HG02938 (cell line): ENCODE results near the gene CEACAM19.
"Not testable (repeated sequence)": the region's sequence is repeated elsewhere in the genome, so short reads cannot be mapped to it uniquely, and the experiment has no call there.

Source experiments
- ATAC-seq: cut with Tn5 transposase; IDR thresholded peaks from one replicate; pipeline ENCODE4 v1.9.1; 2021; ENCODE audit warnings: mild to moderate bottlenecking, moderate library complexity; ENCODE audit not compliant: unreplicated experiment

CEACAM19 gene

DNA sequence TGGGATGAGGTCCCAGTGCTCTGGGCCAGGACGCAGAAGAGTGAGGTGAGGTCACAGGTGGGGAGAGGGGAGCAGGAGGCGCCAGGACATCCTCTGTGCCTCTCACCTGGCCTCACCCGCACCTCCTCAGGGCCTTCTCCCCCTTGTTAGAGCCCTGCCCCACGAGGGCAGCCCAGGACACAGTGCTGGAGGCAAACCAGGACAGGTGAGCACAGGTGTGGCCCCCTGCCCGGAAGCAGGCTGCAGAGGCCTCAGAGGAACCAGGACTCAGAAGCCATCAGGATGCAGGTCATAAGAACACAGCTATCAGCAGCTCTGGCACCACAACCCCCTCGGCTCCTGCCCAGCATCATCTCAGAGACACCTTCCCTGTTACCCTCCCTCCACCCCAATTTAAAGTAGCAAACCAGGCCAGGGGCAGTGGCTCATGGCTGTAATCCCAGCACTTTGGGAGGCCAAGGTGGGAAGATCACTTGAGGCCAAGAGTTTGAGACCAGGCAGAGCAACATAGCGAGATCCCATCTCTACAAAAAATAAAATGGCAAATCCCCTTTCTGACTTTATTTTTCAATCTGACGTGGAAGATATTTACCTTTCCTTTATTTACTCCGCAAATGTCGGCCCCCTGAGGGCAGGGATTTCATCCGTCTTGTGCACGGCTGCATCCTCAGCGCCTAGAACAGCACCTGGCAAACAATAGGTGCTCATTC lies 27.4 kb downstream of the CEACAM19 start, which contains the start of gene CEACAM16:
TSS of gene CEACAM16 (plus strand) at position 660 of the 710 bp plus-strand sequence. CDS start 2,306 bp downstream, outside the sequence.
- ATAC-seq: no peak

- no peak for ATAC-seq
Observed at GRCh38 chr19:44700547-44700946, 29.3 kb downstream of the CEACAM19 start.

DNA sequence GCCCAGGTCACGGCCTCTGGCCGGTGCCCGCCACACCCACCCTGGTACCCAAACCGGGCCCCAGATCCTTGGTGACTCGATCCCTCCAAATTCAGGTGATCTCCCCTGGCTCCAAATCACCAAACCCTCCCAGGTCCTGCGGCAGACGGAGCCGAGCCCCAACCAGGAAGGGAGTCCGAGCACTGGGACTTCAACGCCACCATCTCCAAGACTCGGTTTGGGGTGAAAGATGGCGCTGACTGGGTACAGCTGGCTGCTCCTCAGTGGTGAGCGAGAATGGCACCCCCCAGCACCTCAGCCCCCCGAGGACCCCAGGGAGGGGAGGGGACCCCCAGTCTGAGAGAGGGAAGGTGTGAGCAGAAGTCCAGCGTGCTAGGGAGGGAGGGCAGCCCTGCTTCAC lies 29.9 kb downstream of the CEACAM19 start:
- no peak for ATAC-seq

DNA sequence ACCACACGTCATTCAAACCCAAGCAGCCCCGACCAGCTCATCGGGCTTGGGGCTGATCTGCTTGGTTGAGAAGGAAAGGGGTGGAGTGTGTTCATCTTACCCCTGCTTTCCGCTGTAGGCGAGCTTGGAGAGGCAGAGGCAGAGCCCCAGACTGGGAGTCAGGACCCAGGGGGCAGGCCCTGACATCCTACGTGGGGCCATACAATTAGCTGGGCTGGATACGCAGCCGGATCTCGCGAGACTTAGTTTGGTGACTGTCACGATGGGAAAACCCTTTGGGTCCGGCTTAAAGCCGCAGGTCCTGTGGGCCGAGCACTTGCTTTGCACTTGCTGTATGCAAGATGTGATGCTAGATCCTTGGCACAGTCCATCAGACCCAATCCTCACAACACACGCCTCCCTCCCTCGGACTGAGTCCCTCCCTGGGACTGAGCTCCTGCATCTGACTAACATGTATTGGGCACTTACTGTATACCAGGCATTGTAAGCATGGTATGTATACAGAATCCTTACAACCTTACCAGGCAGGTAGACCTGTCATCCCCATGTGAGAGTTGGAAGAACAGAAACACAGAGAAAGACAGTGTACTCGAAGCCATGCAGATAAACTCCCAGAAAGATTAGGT lies 31.4 kb downstream of the CEACAM19 start:
- ATAC-seq: no peak

GRCh38 chr19:44703336-44704078 lies 32.2 kb downstream of the CEACAM19 start:
- no peak for ATAC-seq

DNA sequence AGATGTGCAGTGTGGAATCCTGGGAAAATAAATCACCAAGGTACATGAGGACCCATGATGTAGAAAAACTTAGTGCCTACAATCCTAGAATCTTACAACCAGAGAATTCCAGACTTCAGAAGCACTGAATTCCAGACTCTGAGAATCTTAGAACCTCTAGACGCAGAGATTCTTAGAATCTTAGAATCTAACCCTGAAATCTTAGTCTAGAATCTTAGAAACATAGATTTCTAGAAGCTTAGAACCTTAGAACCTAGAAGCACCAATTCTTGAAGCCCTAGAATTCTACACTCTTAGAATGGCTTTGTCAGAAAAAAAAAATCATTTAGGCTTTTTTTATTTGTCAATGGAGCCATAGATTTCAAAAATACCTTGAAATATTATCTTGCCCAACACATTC lies 33.7 kb downstream of the CEACAM19 start:
- ATAC-seq: no peak

GRCh38 chr19:44705502-44706010 lies 34.3 kb downstream of the CEACAM19 start:
- no peak for ATAC-seq

- no peak for ATAC-seq
Observed at GRCh38 chr19:44706506-44707236, 35.4 kb downstream of the CEACAM19 start.

- no peak for ATAC-seq
Observed at GRCh38 chr19:44707794-44708193, 36.5 kb downstream of the CEACAM19 start.

- ATAC-seq: no peak
Observed at GRCh38 chr19:44708940-44709339, 37.7 kb downstream of the CEACAM19 start.

DNA sequence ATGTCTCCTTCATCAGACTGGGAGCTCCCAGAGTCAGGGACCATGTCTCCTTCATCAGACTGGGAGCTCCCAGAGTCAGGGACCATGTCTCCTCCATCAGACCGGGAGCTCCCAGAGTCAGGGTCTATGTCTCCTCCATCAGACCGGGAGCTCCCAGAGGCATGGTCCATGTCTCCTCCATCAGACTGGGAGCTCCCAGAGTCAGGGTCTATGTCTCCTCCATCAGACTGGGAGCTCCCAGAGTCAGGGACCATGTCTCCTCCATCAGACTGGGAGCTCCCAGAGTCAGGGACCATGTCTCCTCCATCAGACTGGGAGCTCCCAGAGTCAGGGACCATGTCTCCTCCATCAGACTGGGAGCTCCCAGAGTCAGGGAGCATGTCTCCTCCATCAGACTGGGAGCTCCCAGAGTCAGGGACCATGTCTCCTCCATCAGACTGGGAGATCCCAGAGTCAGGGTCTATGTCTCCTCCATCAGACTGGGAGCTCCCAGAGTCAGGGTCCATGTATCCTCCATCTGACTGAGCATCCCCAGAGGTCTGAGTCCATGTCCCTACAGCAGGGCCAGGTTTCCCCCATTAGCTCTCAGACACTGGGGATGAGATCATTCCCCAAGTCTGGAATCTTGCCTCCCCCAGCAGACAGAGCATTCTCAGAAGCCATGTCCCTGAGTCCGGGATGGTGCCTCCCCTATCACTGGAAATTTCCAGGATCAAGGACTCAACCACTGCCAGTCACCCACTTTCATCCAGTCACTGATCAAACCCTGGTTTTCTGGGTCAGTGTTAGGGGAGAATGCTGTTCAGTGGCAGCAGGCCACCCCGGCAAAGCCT lies 38.4 kb downstream of the CEACAM19 start:
- ATAC-seq: not testable (repeated sequence)

- ATAC-seq: no peak
Observed at GRCh38 chr19:44710483-44710882, 39.2 kb downstream of the CEACAM19 start.

DNA sequence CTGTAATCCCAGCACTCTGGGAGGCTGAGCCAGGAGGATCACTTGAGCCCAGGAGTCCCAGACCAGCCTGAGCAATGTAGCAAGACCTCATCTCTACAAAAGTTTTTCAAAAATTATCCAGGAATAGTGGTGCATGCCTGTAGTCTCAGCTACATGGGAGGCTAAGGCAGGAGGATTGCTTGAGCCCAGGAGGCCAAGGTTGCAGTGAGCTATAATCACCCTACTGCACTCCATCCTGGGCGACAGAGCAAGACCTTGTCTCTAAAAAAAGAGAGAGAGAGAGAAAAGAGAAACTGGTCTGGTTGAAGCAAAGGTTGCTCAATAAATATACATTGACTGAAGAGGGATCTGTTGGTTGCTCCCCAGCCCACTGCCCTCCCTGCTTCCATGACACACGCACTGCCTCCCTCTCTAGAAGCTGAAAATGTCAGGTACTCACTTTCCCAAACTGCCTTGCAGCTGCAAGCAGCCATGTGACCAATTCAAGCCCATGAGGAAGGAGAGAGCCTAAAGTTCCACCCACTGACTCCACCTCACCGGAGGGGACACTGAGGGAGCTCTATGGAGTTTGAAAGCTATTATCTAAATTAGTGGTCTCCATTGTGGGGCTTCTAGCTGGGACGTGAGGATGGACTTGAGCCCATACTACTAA lies 41.7 kb downstream of the CEACAM19 start:
- no peak for ATAC-seq

DNA sequence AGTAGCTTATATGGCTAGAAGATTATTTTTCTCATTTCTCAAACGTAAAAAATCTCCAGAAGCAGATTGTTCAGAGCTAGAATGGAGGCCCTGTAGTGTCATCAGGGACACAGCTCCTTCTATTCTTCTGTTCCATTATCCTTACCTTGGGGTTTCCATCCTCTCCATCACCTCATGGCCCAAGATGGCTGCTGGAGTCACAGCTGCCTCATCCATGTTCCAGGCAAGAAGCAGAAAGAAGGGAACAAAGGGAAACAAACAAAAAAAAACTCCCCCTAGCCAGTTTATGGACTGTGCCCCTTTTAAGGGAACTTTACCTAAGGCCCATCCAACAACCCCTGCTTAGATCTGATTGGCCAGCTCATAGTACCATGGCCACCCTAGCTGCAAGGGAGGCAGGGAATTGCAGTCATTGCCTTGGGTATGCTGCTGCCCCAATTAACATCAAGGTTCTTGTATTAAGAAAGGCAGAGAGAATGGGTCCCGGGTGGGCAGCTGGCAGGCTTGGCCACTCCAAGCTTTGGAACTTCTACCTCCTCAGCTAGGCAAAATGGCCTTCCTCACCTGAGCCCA lies 43.4 kb downstream of the CEACAM19 start:
- ATAC-seq: no peak

- ATAC-seq: no peak
Observed at GRCh38 chr19:44717603-44718002, 46.3 kb downstream of the CEACAM19 start.

DNA sequence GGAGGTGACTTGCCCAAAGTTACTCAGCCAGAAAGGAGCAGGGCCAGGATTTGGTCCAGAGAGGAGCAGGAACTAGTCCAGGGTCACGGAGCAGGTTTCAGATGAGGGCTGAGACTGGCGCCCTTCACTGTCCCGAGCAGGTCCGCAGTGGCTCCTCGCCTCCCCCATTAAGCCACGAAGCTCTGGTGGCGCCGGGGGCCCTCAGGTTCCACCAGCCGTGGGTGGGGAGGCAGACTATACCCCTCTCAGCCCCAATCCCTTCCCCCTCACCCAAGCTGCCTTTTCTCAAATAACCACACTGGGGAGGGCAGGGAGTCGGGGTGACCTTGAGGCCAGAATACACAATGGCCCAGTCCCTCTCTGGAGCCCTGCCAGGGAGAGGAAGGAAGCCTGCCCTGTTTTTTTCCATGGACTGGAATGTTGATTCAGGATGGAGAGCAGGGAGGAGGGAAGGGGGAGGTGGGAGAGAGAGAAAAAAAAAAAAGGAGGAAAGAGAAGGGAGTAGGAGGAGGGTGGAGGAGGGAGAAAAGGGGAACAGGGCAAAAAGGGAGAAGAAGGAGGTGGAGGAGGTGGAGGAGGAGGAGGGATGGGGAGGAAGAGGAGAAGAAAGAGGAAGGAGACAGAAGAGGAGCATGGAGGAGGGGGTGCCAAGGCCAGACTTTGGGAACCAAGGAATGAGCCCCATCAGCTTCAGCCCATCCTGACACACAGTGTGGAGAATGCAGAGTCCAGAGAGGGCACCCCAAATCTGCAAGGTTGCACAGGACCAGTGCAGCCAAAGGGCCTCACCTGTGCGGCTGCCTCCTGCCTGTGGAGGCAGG lies 47.4 kb downstream of the CEACAM19 start:
- no peak for ATAC-seq

- no peak for ATAC-seq
Observed at GRCh38 chr19:44719262-44719701, 48.0 kb downstream of the CEACAM19 start.

DNA sequence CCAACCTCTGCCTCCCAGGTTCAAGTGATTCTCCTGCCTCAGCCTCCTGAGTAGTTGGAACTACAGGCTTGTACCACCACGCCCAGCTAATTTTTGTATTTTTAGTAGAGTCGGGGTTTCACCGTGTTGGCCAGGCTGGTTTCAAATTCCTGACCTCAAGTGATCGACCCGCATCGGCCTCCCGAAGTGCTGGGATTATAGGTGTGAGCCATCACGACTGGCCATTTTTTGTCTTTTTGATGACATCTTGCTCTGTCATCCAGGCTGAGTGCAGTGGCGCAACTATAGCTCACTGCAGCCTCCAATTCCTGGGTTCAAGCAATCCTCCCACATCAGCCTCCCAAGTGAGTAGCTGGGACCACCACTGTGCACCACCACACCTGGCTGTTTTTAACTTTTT lies 49.1 kb downstream of the CEACAM19 start:
- ATAC-seq: not testable (repeated sequence)
